IPS-15b (cell line): Measurements from ENCODE around the gene MT1G.
"Not testable (repeated sequence)": the region's sequence is repeated elsewhere in the genome, so short reads cannot be mapped to it uniquely, and the experiment has no call there.

ENCODE experiments used
- H3K27me3 ChIP-seq: one replicate; pipeline ENCODE4 v1.6.1; 2013; ENCODE audit warnings: low read length; ENCODE audit not compliant: control insufficient read depth, insufficient read depth
- H3K36me3 ChIP-seq: one replicate; pipeline ENCODE4 v1.6.1; 2013; ENCODE audit warnings: low read length; ENCODE audit not compliant: control insufficient read depth, insufficient read depth
- H3K4me1 ChIP-seq: one replicate; pipeline ENCODE4 v1.6.1; 2013; ENCODE audit warnings: mild to moderate bottlenecking, low read length; ENCODE audit not compliant: control insufficient read depth, insufficient read depth
- H3K4me3 ChIP-seq: one replicate; pipeline ENCODE4 v1.5.1; 2013; ENCODE audit warnings: low read depth, low read length
- H3K9ac ChIP-seq: one replicate; pipeline ENCODE4 v1.6.1; 2013; ENCODE audit warnings: low read depth, mild to moderate bottlenecking, low read length
- H3K9me3 ChIP-seq: one replicate; pipeline ENCODE4 v1.6.1; 2013; ENCODE audit warnings: mild to moderate bottlenecking, low read length; ENCODE audit not compliant: control insufficient read depth, insufficient read depth

Gene MT1G

DNA sequence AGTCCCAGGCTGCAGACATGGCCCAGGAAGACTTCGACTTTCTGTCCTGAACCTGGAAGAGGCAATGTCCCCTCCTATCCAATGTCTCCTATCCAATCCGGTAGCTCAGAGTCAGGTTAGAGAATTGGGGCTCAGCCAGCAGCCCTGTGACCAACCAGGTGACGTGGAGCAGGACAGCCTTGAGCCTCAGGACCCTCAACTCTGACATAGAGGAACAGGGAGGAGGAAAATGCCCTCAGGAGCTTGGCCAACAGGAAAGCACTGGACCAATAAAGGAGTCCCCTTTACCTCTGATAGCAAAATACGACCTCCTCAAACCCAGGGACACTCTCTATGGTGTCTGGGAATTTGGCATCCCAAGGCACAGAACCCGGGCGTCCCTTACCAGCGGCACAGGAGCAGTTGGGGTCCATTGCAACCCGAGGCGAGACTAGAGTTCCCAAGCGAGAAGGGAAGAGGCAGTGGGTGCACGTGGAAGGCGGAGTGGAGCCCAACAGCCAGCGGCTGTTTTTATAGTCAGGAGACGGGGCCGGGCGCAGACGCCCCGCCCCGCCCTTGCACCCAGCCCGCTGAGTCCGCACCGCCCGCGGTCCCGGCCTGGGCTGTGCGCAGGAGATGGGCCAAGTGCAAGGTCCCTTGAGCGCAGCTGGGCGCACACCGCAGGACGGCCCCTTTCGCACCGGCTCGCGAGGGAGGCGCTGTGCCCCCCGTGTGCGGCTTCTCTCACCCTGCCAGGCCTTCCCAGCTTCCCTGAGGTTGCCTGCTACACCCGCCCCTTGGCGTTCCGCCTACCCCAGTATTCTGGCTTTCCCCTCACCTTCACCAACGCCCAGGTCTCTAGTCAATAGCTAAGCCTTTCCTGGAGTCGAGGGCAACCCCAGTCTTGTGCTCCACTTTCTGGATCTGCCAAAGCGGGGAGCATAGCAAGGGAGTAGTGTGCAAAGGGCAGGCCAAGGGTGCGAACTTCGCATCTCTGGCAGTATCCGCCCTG lies at the start of gene MT1G:
Gene MT1G, minus strand, starts transcription at position 485 of the 991 bp plus-strand sequence. Its CDS starts 72 bp downstream, at position 413.
- Histone ChIP-seq H3K9ac (no peak within 1 kb of the TSS), H3K4me3 (peak within 1 kb of the TSS; percentile 40), H3K9me3 (no peaks in the 10 kb centered on the region), H3K4me1 (peaks cover 8% of the 10 kb centered on the region), H3K36me3 (no peaks in the 10 kb centered on the region), H3K27me3 (peaks cover 100% of the 10 kb centered on the region)

DNA sequence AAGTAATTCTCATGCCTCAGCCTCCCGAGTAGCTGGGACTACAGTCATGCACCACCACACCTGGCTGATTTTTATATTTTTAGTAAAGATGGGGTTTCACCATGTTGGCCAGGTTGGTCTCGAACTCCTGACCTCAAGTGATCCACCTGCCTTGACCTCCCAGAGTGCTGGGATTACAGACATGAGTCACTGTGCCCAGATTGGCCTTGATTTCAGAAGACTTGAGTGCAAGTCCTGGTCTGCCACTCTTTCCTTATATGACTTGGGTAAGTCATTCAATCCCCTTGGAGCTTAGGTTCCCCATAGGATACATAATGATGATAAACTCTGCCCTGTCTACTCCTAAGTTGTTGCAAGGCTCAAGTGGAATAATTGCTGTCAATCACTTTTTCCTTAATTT lies 49.7 kb upstream of the MT1G start:
- not testable (repeated sequence) for H3K36me3 ChIP-seq, H3K4me1 ChIP-seq, H3K9me3 ChIP-seq, H3K9ac ChIP-seq, H3K27me3 ChIP-seq, H3K4me3 ChIP-seq

DNA sequence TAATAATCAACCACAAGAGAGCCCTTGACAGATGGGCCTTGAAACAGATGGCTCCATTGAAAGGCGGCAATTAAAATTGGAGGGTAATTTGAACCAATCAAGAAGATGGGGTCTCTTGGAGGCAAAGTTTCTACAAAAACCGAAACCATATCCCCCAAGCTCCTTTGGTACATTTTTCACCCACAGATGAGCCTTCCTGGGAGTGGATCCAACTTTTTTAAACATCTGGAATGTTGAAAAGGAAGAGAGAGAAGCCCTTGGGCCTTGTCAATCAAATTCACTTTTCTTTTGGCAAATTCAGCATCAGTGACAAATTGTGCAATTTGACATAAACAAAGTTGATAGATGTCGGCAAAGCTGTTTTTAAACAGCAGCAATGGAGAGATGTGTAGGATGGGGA lies 48.9 kb upstream of the MT1G start:
- Histone ChIP-seq H3K9ac (no peak overlapping the region), H3K4me3 (no peak overlapping the region), H3K36me3 (no peaks in the 10 kb centered on the region), H3K27me3 (peaks cover 7% of the 10 kb centered on the region), H3K4me1 (no peaks in the 10 kb centered on the region), H3K9me3 (no peaks in the 10 kb centered on the region)

DNA sequence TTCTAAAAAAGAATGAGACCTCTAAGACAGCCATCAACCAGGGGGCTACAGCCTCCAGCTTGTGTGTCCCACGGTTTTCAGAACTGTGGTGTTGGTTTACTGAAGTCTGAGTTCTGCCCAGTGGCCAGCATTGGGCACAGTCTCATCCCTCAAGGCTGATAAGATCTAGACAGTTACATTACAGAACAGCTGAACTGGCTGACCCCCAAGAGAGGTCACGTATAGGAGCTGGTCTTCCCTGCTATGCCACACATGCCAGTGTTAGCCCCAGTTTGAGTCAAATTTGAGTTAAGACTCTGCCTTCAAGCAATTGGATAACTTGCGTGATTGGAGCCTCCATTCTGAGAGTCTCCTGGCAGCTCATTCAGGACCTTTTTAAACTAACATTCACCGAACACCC lies 47.3 kb upstream of the MT1G start:
- no peak overlapping the region for H3K4me3 ChIP-seq
- H3K9me3 ChIP-seq: no peaks in the 10 kb centered on the region
- no peaks in the 10 kb centered on the region for H3K36me3 ChIP-seq
- no peak overlapping the region for H3K9ac ChIP-seq
- H3K4me1 ChIP-seq: no peaks in the 10 kb centered on the region
- peaks cover 7% of the 10 kb centered on the region for H3K27me3 ChIP-seq

DNA sequence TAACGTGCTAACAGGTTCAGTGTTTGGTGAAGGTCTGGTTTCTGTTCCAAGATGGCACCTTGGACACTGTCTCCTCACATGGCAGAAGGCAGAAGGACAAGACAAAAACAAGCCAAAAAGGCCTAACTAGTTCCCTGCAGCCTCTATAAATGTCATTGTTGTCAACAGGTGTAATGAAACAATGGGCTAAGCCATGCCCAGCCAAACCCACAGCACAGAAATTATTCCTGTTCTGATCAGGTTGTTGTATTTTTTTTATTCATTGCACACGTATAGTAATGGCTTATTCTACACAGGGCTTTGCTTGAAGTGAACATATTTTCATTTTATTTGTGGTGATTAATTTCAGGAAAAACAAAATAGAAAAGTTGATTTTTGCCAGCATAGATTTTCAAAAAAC lies 45.9 kb upstream of the MT1G start:
- peaks cover 7% of the 10 kb centered on the region for H3K27me3 ChIP-seq
- H3K36me3 ChIP-seq: no peaks in the 10 kb centered on the region
- H3K4me3 ChIP-seq: no peak overlapping the region
- no peaks in the 10 kb centered on the region for H3K4me1 ChIP-seq
- H3K9me3 ChIP-seq: no peaks in the 10 kb centered on the region
- no peak overlapping the region for H3K9ac ChIP-seq

DNA sequence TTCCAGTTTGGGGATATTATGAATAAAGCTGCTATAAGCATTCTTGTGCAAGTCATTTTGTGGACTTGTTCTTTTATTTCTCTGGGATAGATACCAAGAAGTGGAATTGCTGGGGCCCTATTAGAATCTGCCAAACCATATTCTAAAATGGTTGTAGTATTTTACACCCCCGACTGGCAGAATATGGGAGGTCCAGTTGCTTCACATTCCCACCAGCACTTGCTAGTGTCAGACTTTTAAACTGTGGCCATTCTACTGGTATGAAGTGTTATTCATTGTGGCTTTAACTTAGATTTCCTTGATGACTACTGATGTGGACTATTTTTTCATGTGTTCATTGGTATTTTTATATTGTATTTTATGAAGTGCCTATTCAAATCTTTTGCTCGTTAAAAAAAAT lies 44.0 kb upstream of the MT1G start:
- Histone ChIP-seq H3K36me3 (no peaks in the 10 kb centered on the region), H3K9ac (no peak overlapping the region), H3K27me3 (peaks cover 4% of the 10 kb centered on the region), H3K4me1 (no peaks in the 10 kb centered on the region), H3K9me3 (no peaks in the 10 kb centered on the region), H3K4me3 (no peak overlapping the region)

DNA sequence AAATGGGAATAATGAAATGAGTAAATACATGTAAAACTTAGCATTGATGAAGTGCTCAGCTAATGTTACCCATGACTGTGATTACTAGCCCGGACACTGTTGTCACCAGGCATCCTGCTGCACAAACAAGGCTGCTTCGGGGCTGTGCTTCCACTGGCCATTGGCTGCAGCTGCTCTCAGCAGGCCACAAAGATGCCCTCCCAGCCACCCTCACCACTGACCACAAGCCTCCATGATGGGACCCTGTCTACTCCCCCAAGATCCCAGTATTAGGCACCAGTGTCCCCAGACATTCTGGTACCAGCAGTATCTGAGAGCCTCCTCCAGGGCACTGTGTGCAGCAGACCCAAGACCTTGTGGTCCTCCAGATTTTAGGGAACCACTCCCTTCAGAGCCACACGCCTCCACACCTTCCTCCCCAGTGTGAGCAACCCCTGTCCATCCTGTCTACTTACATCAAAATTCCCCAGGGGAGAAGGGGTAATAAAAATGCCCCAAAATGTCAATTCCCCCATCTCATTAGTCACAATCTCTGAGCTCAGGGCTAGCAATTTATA lies 42.4 kb upstream of the MT1G start:
- peaks cover 2% of the 10 kb centered on the region for H3K27me3 ChIP-seq
- H3K9me3 ChIP-seq: no peaks in the 10 kb centered on the region
- H3K4me3 ChIP-seq: no peak overlapping the region
- H3K36me3 ChIP-seq: no peaks in the 10 kb centered on the region
- no peak overlapping the region for H3K9ac ChIP-seq
- no peaks in the 10 kb centered on the region for H3K4me1 ChIP-seq

DNA sequence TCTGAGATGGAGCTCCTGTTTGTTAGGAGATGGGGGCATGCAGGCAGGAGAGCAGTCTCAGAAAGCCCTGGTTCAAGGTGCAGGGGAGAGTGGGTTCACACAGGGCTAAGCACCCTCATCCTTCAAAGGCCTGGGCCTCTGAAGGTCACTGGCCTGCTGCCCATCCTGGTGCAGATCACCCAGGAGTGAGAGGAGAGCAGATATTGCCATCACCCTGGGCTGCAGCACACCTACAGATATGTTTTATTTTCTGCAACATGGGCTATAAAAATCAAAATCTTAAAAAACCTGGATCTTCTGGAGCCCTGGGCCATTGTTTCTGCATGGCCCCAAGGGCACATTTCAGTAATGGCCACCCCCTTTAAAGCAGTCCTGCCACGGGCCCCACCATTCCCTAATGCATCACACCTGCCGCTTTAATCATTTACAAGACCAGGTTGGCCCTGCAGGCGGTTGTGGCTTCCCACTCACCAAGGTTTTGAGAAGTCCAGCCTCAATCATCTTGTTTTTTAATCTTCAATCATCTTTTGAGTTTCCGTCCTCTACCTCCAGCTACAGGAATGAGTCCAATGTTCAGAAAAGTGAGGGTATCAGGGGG lies 41.7 kb upstream of the MT1G start:
- Histone ChIP-seq H3K4me1 (no peaks in the 10 kb centered on the region), H3K9ac (no peak overlapping the region), H3K36me3 (no peaks in the 10 kb centered on the region), H3K27me3 (no peaks in the 10 kb centered on the region), H3K4me3 (no peak overlapping the region), H3K9me3 (no peaks in the 10 kb centered on the region)

DNA sequence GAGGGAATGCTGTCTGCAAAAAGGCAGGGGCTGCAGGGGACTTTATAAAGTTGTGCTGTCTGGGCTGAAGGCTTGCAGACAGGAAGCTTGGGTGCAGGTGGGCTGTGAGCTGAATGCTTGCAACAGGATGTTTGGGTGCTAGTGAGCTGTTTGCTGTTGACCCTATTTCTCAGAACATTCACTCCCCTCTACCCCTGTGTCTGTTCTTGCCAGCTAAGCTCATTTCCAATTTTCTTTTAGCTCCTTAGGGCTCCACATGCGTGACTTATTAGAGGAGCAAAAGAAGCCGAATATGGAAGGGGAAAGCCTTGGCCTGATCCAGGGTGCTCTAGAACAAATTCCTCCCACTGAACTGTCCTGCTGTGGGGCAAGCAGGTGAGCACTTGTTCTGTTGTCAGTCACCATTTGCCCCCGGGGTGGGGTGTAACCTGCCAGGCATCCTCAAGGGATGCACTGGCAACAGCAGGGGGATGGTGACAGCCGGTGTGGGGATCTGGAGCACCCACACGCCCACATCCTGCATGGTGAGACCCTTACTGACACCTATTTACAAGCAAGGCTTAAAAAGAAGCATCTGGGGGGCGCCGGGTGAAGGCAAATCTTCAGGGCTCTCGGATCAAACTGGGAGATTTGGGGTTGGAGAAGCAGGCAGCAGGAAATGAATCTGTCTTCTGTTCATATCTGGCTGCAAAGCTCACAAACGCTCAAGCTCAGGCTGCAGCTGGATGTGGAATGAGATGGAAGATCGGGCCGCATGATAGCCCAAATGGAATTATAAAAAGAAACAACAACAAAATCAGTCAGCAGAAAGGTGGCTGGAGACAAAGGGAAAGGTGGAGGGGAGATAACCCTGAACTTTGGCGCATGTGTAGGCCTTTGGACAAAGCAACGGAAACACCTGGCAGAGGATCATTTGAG lies 40.9 kb upstream of the MT1G start:
- no peaks in the 10 kb centered on the region for H3K36me3 ChIP-seq
- H3K27me3 ChIP-seq: no peaks in the 10 kb centered on the region
- no peaks in the 10 kb centered on the region for H3K9me3 ChIP-seq
- no peaks in the 10 kb centered on the region for H3K4me1 ChIP-seq
- H3K9ac ChIP-seq: no peak overlapping the region
- no peak overlapping the region for H3K4me3 ChIP-seq

DNA sequence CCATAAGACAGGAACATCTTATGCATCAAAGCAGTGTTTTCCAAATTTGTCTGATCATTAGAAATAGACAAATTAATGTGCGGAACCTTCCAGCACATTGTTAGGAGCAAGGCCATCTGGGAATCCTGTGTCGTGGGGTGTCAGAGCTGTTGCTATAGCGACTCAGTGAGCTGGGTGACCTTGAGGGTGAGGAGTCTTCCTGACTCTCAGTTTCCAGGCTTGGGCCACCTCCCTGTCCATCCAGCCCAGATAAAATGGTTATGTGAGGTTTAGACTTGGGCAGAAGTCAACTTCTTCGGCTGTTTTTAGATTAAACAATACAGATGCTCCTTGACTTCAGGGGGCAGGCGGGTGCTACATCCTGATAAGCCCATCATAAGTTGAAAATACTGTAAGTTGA lies 35.0 kb upstream of the MT1G start:
- Histone ChIP-seq H3K4me1 (peaks cover 4% of the 10 kb centered on the region), H3K36me3 (no peaks in the 10 kb centered on the region), H3K9ac (no peak overlapping the region), H3K4me3 (no peak overlapping the region), H3K27me3 (peaks cover 8% of the 10 kb centered on the region), H3K9me3 (no peaks in the 10 kb centered on the region)

DNA sequence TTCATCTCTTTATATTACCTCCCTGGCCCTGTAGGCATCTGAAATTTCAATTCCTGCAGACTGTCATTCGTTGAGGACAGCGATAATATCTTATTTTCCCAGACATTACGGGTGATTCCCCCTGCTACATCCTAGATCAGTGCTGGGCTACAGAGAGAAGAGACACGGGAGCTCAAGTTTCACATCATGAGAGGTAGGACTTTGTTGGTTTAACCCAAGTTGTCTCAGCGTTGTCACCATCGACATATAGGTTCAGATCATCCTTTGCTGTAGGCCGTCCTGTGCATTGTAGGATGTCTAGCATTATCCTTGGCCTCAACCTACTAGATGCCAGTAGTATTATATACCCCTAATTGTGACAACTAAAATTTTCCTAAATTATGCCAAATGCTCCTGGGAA lies 33.7 kb upstream of the MT1G start:
- Histone ChIP-seq H3K4me1 (peaks cover 4% of the 10 kb centered on the region), H3K9me3 (no peaks in the 10 kb centered on the region), H3K4me3 (no peak overlapping the region), H3K27me3 (peaks cover 8% of the 10 kb centered on the region), H3K9ac (no peak overlapping the region), H3K36me3 (no peaks in the 10 kb centered on the region)
